H9 (cell line): ENCODE data around the gene SLC25A48. TPM values are rescaled to one million over a fixed set of nuclear protein-coding genes. Genes with fewer than 3 reads are reported as not detected.

Experiments
- DNase-seq: peaks from one replicate; pipeline ENCODE4 v3.0.0-alpha.2; 2017
- H2AFZ ChIP-seq: one replicate; pipeline ENCODE4 v1.6.1; 2013; ENCODE audit warnings: mild to moderate bottlenecking, low read length, control low read depth, moderate library complexity
- H2AK5ac ChIP-seq: 2 replicates; pipeline ENCODE4 v1.6.1; 2013; ENCODE audit warnings: low read length, control low read depth, mixed read lengths; ENCODE audit not compliant: insufficient read length
- H2BK120ac ChIP-seq: one replicate; pipeline ENCODE4 v1.6.1; 2013; ENCODE audit warnings: low read depth, mild to moderate bottlenecking, low read length, control low read depth, inconsistent platforms; ENCODE audit not compliant: poor library complexity, severe bottlenecking
- H2BK12ac ChIP-seq: 2 replicates; pipeline ENCODE4 v1.6.1; 2013; ENCODE audit warnings: low read length, control low read depth, mixed read lengths, low read depth; ENCODE audit not compliant: insufficient read length
- H2BK15ac ChIP-seq: 2 replicates; pipeline ENCODE4 v1.6.1; 2013; ENCODE audit warnings: low read depth, low read length, control low read depth
- H2BK20ac ChIP-seq: one replicate; pipeline ENCODE4 v1.6.1; 2013; ENCODE audit warnings: low read depth, mild to moderate bottlenecking, low read length, control low read depth, inconsistent platforms; ENCODE audit not compliant: poor library complexity, severe bottlenecking
- H2BK5ac ChIP-seq: 2 replicates; pipeline ENCODE4 v1.6.1; 2013; ENCODE audit warnings: low read length, control low read depth, mixed read lengths; ENCODE audit not compliant: insufficient read length
- H3K14ac ChIP-seq: 2 replicates; pipeline ENCODE4 v1.6.1; 2013; ENCODE audit warnings: low read length, control low read depth; ENCODE audit not compliant: insufficient read depth
- H3K18ac ChIP-seq: 2 replicates; pipeline ENCODE4 v1.6.1; 2013; ENCODE audit warnings: low read depth, mild to moderate bottlenecking, mixed read lengths, low read length, control low read depth; ENCODE audit not compliant: insufficient read length
- H3K23ac ChIP-seq: 2 replicates; pipeline ENCODE4 v1.6.1; 2013; ENCODE audit warnings: low read length, control low read depth, mixed read lengths, low read depth; ENCODE audit not compliant: insufficient read length
- H3K23me2 ChIP-seq: 2 replicates; pipeline ENCODE4 v1.6.1; 2013; ENCODE audit warnings: low read depth, mild to moderate bottlenecking, mixed read lengths, low read length, control low read depth; ENCODE audit not compliant: insufficient read length, poor library complexity, severe bottlenecking
- H3K27ac ChIP-seq: 2 replicates; pipeline ENCODE4 v1.5.1; 2013; ENCODE audit warnings: low read length, control low read depth, mixed read lengths, low read depth; ENCODE audit not compliant: insufficient read length
- H3K27me3 ChIP-seq: 2 replicates; pipeline ENCODE4 v1.6.1; 2013; ENCODE audit warnings: low read length, control low read depth, inconsistent platforms; ENCODE audit not compliant: insufficient read depth
- H3K4ac ChIP-seq: 2 replicates; pipeline ENCODE4 v1.6.1; 2013; ENCODE audit warnings: low read depth, mild to moderate bottlenecking, control low read depth, inconsistent platforms, low read length, moderate library complexity
- H3K4me1 ChIP-seq: 2 replicates; pipeline ENCODE4 v1.6.1; 2013; ENCODE audit warnings: low read length, control low read depth, inconsistent platforms; ENCODE audit not compliant: insufficient read depth
- H3K4me2 ChIP-seq: 2 replicates; pipeline ENCODE4 v1.6.1; 2013; ENCODE audit warnings: low read length, control low read depth, mixed read lengths; ENCODE audit not compliant: insufficient read length, insufficient read depth
- H3K56ac ChIP-seq: 2 replicates; pipeline ENCODE4 v1.6.1; 2013; ENCODE audit warnings: low read depth, mild to moderate bottlenecking, mixed read lengths, low read length, control low read depth; ENCODE audit not compliant: insufficient read length
- H3K79me1 ChIP-seq: 2 replicates; pipeline ENCODE4 v1.6.1; 2013; ENCODE audit warnings: low read depth, mild to moderate bottlenecking, moderate library complexity, low read length, control low read depth, inconsistent platforms; ENCODE audit not compliant: insufficient read depth, poor library complexity, severe bottlenecking
- H3K79me2 ChIP-seq: 2 replicates; pipeline ENCODE4 v1.6.1; 2013; ENCODE audit warnings: low read length, control low read depth, inconsistent platforms; ENCODE audit not compliant: insufficient read depth
- H3K9ac ChIP-seq: 2 replicates; pipeline ENCODE4 v1.6.1; 2013; ENCODE audit warnings: low read length, control low read depth, mixed read lengths; ENCODE audit not compliant: insufficient read length; ENCODE audit errors: extremely low read depth
- H3K9me3 ChIP-seq: one replicate; pipeline ENCODE4 v1.6.1; 2013; ENCODE audit warnings: low read depth, low read length, inconsistent platforms; ENCODE audit not compliant: control insufficient read depth
- H3T11ph ChIP-seq: one replicate; pipeline ENCODE4 v1.6.1; 2013; ENCODE audit warnings: mild to moderate bottlenecking, low read length, control low read depth, inconsistent platforms
- H4K20me1 ChIP-seq: one replicate; pipeline ENCODE4 v1.6.1; 2013; ENCODE audit not compliant: control insufficient read depth, insufficient read length, insufficient read depth
- H4K5ac ChIP-seq: 2 replicates; pipeline ENCODE4 v1.6.1; 2013; ENCODE audit warnings: low read depth, mild to moderate bottlenecking, mixed read lengths, low read length, control low read depth; ENCODE audit not compliant: insufficient read length
- H4K8ac ChIP-seq: replicated peaks from 2 replicates; pipeline ENCODE4 v1.6.1; 2013; ENCODE audit warnings: low read length, control low read depth, mixed read lengths, low read depth; ENCODE audit not compliant: insufficient read length
- H4K91ac ChIP-seq: 2 replicates; pipeline ENCODE4 v1.6.1; 2013; ENCODE audit warnings: low read depth, mild to moderate bottlenecking, moderate library complexity, mixed read lengths, low read length, control low read depth; ENCODE audit not compliant: insufficient read length
- H3K27ac Mint-ChIP-seq, 3 experiments: 2 replicates in 2 of 3; 3 replicates in 1 of 3; pipeline ENCODE4 v1.8.0; 2020 to 2021; ENCODE audit warnings: mixed read lengths in 3 of 3, mild to moderate bottlenecking in 1 of 3, moderate library complexity in 1 of 3
- H3K27me3 Mint-ChIP-seq: 2 replicates; pipeline ENCODE4 v1.8.0; 2021; ENCODE audit warnings: low read depth, mild to moderate bottlenecking, moderate library complexity, mixed read lengths
- H3K36me3 Mint-ChIP-seq, 3 experiments: 2 replicates in 2 of 3; 3 replicates in 1 of 3; pipeline ENCODE4 v1.8.0; 2020 to 2021; ENCODE audit warnings: low read depth in 3 of 3, mixed read lengths in 3 of 3; ENCODE audit not compliant: insufficient read depth in 1 of 3
- H3K4me1 Mint-ChIP-seq, 2 experiments: 2 replicates each; pipeline ENCODE4 v1.8.0; 2020; ENCODE audit warnings: mixed read lengths in 2 of 2
- H3K4me3 Mint-ChIP-seq, 2 experiments: 2 replicates in 1 of 2; 3 replicates in 1 of 2; pipeline ENCODE4 v1.8.0; 2020 to 2021; ENCODE audit warnings: mild to moderate bottlenecking in 2 of 2, mixed read lengths in 2 of 2, moderate library complexity in 1 of 2
- H3K9me3 Mint-ChIP-seq, 2 experiments: 2 replicates in 1 of 2; 3 replicates in 1 of 2; pipeline ENCODE4 v1.8.0; 2020; ENCODE audit warnings: mild to moderate bottlenecking in 2 of 2, mixed read lengths in 2 of 2, moderate library complexity in 1 of 2
- CTCF ChIP-seq: fragments of 200-600 bp; sonication (generic); conservative IDR thresholded peaks from 3 replicates; pipeline ENCODE4 v1.8.0; 2021; ENCODE audit warnings: antibody characterized with exemption, mild to moderate bottlenecking
- WGBS: extraction: QIAGEN DNeasy Blood & Tissue Kit; methylation state at CpG from one replicate; pipeline ENCODE4 v1.1.7; 2013; ENCODE audit warnings: missing lambda C conversion rate, low lambda C conversion rate, mixed read lengths; ENCODE audit not compliant: insufficient read length; ENCODE audit errors: extremely low coverage; 5-methylcytosine and 5-hydroxymethylcytosine counted together
- total RNA-seq: library from RNA; stranded (reverse); gene quantifications from 2 replicates; pipeline ENCODE4 v1.2.1, GENCODE V29; 2021

Gene SLC25A48
- total RNA-seq, 1 experiment from 2014 or later, result 0.66 TPM

DNA sequence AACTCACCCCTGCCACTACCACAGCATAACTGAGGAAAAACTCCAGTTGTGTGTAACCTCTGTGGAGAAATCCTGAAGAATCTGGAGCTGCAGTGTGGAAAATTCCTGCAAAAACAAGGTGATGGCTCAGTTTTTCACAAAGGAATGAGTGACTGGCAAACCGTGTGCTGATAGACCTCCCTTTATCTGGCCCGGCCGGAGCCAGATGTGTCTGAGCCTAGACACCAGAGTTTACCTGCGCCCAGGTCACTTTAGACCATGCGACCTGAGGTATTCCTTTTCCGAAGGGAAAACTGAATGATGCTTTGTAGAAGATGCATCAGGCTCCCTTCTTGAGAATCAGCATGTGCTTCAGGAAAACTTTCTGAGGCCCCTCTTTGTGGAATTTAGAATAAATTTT lies 16.2 kb downstream of the SLC25A48 start:
- no peak overlapping the region for H4K91ac ChIP-seq
- H3K27me3 ChIP-seq, result no peaks in the 10 kb centered on the region
- Mint-ChIP-seq H3K4me1 (no peaks in the 10 kb centered on the region), H3K27me3 (peaks cover 9% of the 10 kb centered on the region), H3K36me3 (no peaks in the 10 kb centered on the region), H3K4me3 (no peak overlapping the region), H3K27ac (no peak overlapping the region), H3K9me3 (peaks cover 0 to 4% of the 10 kb centered on the region in 2 experiments; a peak in 2 of 5 replicates)
- H3K18ac ChIP-seq, result no peak overlapping the region
- H2AFZ ChIP-seq, result no peak overlapping the region
- no peak overlapping the region for H3K56ac ChIP-seq
- no peak overlapping the region for H4K8ac ChIP-seq
- H3K14ac ChIP-seq, result no peak overlapping the region
- no peaks in the 10 kb centered on the region for H3K9me3 ChIP-seq
- H2BK12ac ChIP-seq, result no peak overlapping the region
- no peak overlapping the region for H2BK5ac ChIP-seq
- no peak overlapping the region for H3T11ph ChIP-seq
- H3K79me2 ChIP-seq, result no peaks in the 10 kb centered on the region
- WGBS, result no CpG with 5 or more reads among the region's 6 CpGs
- no peak overlapping the region for H2AK5ac ChIP-seq
- no peak overlapping the region for H2BK120ac ChIP-seq
- no peak overlapping the region for H3K27ac ChIP-seq
- H3K4me1 ChIP-seq, result no peaks in the 10 kb centered on the region
- no peak overlapping the region for H2BK15ac ChIP-seq
- no peak for TF ChIP-seq CTCF
- H4K20me1 ChIP-seq, result no peaks in the 10 kb centered on the region
- no peak overlapping the region for H4K5ac ChIP-seq
- DNase-seq, result no peak
- H3K4me2 ChIP-seq, result no peak overlapping the region
- no peak overlapping the region for H3K4ac ChIP-seq
- H3K9ac ChIP-seq, result no peak overlapping the region
- no peaks in the 10 kb centered on the region for H3K23me2 ChIP-seq
- no peak overlapping the region for H3K23ac ChIP-seq
- no peaks in the 10 kb centered on the region for H3K79me1 ChIP-seq
- no peak overlapping the region for H2BK20ac ChIP-seq
